Skeletal muscle tissue (tissue), 4 donors: Measurements from ENCODE around the gene EPB41L5. TPM values are rescaled to one million over a fixed set of nuclear protein-coding genes. Genes with fewer than 3 reads are reported as not detected.

Experiments used
- H3K27ac ChIP-seq: one replicate; pipeline ENCODE4 v1.7.0; 2013; ENCODE audit warnings: mild to moderate bottlenecking, low read depth, low read length, inconsistent platforms
- H3K27me3 ChIP-seq, 3 donors: one replicate each; pipeline ENCODE4 v1.7.0; 2013; ENCODE audit warnings: low read length in 3 of 3; ENCODE audit not compliant: control insufficient read depth in 3 of 3, insufficient read depth in 3 of 3
- H3K36me3 ChIP-seq, 3 donors: one replicate each; pipeline ENCODE4 v1.7.0; 2013; ENCODE audit warnings: low read length in 3 of 3; ENCODE audit not compliant: control insufficient read depth in 3 of 3, insufficient read depth in 3 of 3
- H3K4me1 ChIP-seq, 3 donors: one replicate each; pipeline ENCODE4 v1.7.0; 2013; ENCODE audit warnings: low read length in 3 of 3, mild to moderate bottlenecking in 3 of 3; ENCODE audit not compliant: control insufficient read depth in 3 of 3, insufficient read depth in 3 of 3
- H3K4me3 ChIP-seq, 3 donors: one replicate each; pipeline ENCODE4 v1.7.0; 2013; ENCODE audit warnings: low read length in 3 of 3
- H3K9ac ChIP-seq, 3 donors: one replicate each; pipeline ENCODE4 v1.7.0; 2013; ENCODE audit warnings: low read length in 3 of 3, mild to moderate bottlenecking in 3 of 3, moderate library complexity in 2 of 3, low read depth in 1 of 3
- H3K9me3 ChIP-seq, 3 donors: one replicate each; pipeline ENCODE4 v1.7.0; 2013; ENCODE audit warnings: low read length in 3 of 3; ENCODE audit not compliant: control insufficient read depth in 3 of 3
- total RNA-seq: library from RNA; depleted of rRNA; stranded (reverse); fragments of >200 nt; gene quantifications from one replicate; pipeline ENCODE4 v1.2.3, GENCODE V29; 2014
- donor health status: Osteomylitis.

Gene EPB41L5
- total RNA-seq, 1 donor from 2014 or later = 49.6 TPM

DNA sequence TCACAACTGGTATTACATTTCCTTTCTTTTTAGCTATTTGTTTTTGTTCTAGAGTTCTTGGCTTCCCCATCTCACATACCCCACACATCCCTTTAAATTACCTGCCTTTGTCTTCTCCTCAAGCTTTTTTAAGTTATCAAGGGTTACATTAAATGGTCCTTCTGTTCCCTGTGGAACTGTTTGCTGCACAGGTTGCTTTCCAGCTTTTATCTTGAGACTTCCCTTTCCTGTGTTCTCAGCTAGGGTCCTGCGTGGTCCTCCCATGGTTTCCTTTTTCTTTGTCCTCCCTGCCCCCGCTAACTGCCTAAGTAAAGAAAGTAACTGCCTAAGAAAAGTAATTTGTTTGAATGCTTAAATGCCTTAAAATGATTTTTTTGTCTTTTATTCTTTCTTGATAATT lies 66.8 kb downstream of the EPB41L5 start:
- H3K4me3 ChIP-seq = no peak overlapping the region
- H3K27me3 ChIP-seq = no peaks in the 10 kb centered on the region
- no peaks in the 10 kb centered on the region for H3K4me1 ChIP-seq
- H3K27ac ChIP-seq = no peak overlapping the region
- H3K36me3 ChIP-seq = peaks cover 0 to 8% (median 5%) of the 10 kb centered on the region in 3 donors
- H3K9me3 ChIP-seq = no peaks in the 10 kb centered on the region
- no peak overlapping the region for H3K9ac ChIP-seq

DNA sequence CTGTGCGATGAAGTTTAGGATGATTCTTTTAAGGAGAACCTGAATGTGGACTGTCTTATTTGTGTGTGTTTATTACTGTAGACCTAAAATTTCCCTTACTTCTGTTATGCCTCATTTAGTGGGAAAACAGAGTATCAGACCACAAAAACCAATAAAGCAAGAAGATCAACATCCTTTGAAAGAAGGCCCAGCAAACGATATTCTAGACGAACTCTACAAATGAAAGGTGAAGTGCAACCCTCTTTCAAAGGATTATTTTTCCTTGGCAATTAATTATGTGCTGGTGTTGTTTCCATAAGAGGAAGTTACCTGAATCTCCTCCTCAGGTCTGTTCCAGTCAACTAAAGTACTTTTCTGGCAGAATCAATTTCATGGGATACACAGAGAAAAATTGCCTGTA lies 78.6 kb downstream of the EPB41L5 start:
- peaks cover under 1 to 6% (median 3%) of the 10 kb centered on the region in 3 donors for H3K36me3 ChIP-seq
- no peak overlapping the region for H3K27ac ChIP-seq
- no peak overlapping the region for H3K4me3 ChIP-seq
- H3K4me1 ChIP-seq = no peaks in the 10 kb centered on the region
- H3K27me3 ChIP-seq = no peaks in the 10 kb centered on the region
- H3K9ac ChIP-seq = no peak overlapping the region
- H3K9me3 ChIP-seq = no peaks in the 10 kb centered on the region

DNA sequence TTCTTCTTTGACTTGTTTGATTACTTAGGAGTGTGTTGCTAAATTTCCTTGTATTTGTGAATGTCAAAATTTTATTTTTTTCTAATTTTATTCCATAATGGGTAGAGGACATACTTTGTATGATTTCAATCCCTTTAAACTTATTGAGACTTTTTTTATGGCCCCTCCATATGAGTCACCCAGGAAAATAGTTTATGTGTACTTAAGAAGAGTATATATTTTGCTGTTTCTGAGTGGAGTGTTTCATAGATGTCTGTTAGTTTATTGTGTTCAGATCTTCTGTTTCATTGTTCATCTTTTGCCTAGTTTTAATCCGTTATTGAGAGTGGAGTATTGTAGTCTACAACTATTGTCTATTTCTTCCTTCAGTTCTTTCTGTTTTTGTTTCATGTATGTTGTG lies 81.9 kb downstream of the EPB41L5 start:
- no peaks in the 10 kb centered on the region for H3K9me3 ChIP-seq
- H3K27ac ChIP-seq = no peak overlapping the region
- no peak overlapping the region for H3K9ac ChIP-seq
- no peak overlapping the region for H3K4me3 ChIP-seq
- peaks cover 0 to 2% (median 0%) of the 10 kb centered on the region in 3 donors for H3K27me3 ChIP-seq
- H3K36me3 ChIP-seq = peaks cover 0 to 6% (median 0%) of the 10 kb centered on the region in 3 donors
- H3K4me1 ChIP-seq = no peaks in the 10 kb centered on the region

DNA sequence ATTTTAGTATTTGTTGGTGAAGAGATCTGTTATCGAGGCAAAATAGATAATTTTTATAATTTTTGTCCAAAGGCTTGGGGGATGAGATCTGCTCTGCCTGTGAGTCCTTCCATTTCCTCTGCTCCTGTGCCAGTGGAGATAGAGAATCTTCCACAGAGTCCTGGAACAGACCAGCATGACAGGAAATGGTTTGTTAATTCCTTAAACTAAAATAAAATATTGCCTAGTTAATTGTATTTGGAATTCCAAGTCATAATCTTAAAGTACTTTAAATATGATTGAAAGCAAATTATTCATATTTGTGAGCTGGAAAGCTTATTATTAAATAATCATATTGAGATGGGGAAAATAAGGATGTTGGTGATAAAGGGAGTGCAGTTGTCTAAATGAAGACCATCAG lies 87.8 kb downstream of the EPB41L5 start:
- no peak overlapping the region for H3K27ac ChIP-seq
- H3K4me1 ChIP-seq = no peaks in the 10 kb centered on the region
- peaks cover 0 to 8% (median 7%) of the 10 kb centered on the region in 3 donors for H3K36me3 ChIP-seq
- no peaks in the 10 kb centered on the region for H3K9me3 ChIP-seq
- peaks cover 0 to 2% (median 0%) of the 10 kb centered on the region in 3 donors for H3K27me3 ChIP-seq
- H3K9ac ChIP-seq = no peak overlapping the region
- H3K4me3 ChIP-seq = no peak overlapping the region

DNA sequence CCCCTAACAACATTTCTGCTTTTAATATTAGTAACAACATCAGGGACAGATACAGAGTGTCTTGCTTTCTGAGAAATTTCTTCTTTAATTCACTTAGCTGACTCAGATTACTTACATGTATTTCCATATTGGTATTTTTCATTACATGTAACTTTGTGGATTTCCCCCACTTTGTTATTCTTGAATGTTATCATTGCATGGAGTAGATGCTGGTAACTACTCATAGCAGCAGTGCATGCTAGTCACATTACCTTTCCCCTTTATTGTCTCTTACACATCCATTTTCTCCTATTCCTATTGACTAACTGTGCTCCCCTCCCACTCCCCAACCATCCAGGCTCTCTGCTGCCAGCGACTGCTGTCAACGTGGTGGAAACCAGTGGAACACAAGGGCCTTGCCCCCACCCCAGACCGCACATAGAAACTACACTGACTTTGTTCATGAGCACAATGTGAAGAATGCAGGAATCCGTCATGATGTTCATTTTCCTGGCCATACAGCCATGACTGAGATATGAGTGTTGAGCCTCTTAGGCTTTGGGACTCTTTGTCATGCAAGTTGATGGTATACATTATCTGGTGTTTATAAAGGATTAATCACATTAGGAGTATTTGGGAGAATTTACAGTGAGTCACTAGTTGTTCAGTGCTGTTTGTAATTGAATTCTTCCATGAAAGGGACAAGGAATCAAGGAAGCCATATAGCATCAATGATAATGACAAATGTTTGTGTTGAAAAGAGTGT lies 91.0 kb downstream of the EPB41L5 start:
- Histone ChIP-seq H3K27ac (no peak overlapping the region), H3K9me3 (no peaks in the 10 kb centered on the region), H3K9ac (no peak overlapping the region)

DNA sequence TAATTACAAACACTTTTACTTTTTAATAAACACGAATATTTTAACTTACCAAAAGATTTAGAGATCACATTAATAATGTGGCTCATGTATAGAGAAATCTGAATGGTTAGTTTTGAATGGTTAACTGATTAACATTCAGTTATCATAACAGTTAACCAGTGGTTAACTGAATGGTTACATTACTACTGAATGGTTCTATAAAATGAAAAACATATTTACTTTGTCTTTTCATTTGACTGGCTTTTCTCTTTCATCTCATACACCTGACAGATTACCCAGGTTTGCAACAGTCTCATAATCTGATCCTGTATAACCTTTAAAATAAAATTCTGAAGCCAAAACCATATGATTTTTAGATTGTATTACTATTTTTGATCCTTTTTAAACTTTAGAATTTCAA lies 91.9 kb downstream of the EPB41L5 start:
- H3K4me1 ChIP-seq = peaks cover 3 to 11% (median 8%) of the 10 kb centered on the region in 3 donors
- no peaks in the 10 kb centered on the region for H3K9me3 ChIP-seq
- peaks cover 0 to 8% (median 7%) of the 10 kb centered on the region in 3 donors for H3K36me3 ChIP-seq
- no peaks in the 10 kb centered on the region for H3K27me3 ChIP-seq
- H3K27ac ChIP-seq = no peak overlapping the region
- no peak overlapping the region for H3K4me3 ChIP-seq
- H3K9ac ChIP-seq = no peak overlapping the region

More for the DNA sequence above, 91.0 kb downstream of the EPB41L5 start:
- Histone ChIP-seq H3K36me3 (peaks cover 0 to 8% (median 7%) of the 10 kb centered on the region in 3 donors), H3K4me3 (no peak overlapping the region), H3K4me1 (peaks cover 0 to 11% (median 5%) of the 10 kb centered on the region in 3 donors), H3K27me3 (no peaks in the 10 kb centered on the region)

DNA sequence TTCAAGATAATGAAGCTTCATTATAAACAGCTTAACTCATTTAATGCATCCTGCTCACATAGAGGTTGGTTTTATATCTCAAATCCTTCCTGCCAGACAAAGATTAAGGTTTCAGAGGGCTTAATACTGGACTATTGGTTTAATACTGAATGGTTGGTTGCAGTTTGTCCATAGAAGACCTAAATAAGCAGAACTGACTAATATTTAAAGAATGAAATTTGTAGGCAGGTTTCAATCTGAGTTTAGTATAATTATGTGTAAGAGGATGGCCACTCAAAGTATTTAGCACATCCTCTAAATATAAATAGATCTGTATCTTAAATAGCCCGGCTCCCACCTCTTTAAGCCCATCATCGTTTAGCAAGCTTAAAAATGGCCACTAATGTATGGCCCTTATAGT lies 92.5 kb downstream of the EPB41L5 start:
- H3K4me1 ChIP-seq = peaks cover 3 to 11% (median 8%) of the 10 kb centered on the region in 3 donors
- H3K27ac ChIP-seq = no peak overlapping the region
- no peaks in the 10 kb centered on the region for H3K27me3 ChIP-seq
- no peak overlapping the region for H3K9ac ChIP-seq
- no peaks in the 10 kb centered on the region for H3K9me3 ChIP-seq
- peaks cover 0 to 8% (median 7%) of the 10 kb centered on the region in 3 donors for H3K36me3 ChIP-seq
- no peak overlapping the region for H3K4me3 ChIP-seq

DNA sequence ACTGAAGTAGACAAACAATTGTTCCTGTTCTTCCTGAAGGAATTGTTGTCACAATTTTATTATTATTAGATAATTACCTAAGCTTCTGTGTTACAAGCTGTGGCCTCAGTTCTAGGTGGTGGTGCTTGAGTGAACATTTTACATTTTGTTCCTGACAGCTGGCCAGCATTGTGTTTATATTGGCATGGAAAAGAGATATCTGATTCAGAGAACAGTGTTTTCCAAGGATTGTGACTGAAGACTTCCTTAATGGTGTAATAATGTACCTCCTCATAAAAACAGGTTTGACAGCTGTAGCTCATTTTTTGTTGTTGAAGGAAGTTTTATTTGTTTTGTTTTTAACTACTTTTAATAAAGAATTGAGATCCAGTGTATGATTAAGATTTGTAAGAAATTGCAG lies 95.2 kb downstream of the EPB41L5 start:
- Histone ChIP-seq H3K9me3 (no peaks in the 10 kb centered on the region), H3K27me3 (no peaks in the 10 kb centered on the region), H3K4me3 (no peak overlapping the region), H3K4me1 (peaks cover 3 to 11% (median 8%) of the 10 kb centered on the region in 3 donors), H3K27ac (no peak overlapping the region), H3K36me3 (peaks cover 0 to 8% (median 7%) of the 10 kb centered on the region in 3 donors), H3K9ac (no peak overlapping the region)

DNA sequence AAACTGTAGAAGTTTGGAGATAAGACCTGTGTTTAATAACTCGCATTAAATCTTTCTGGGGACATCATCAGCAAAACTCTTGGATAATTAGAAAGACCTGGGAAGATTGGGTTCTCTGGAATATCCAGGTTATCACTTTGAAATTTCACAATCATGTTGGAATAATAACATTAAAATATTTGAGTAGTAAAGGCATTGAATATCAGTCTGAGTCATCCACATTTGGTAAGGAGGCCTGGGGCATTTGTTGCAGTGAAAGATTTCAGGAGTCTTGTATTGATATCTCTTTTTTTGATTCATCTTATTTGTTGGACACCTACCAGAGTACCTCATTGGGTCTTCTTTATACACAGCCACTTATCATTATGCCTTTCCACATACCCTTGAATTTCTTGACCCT lies 95.9 kb downstream of the EPB41L5 start:
- Histone ChIP-seq H3K4me1 (peaks cover 3 to 11% (median 8%) of the 10 kb centered on the region in 3 donors), H3K9ac (no peak overlapping the region), H3K27ac (no peak overlapping the region), H3K4me3 (no peak overlapping the region), H3K27me3 (no peaks in the 10 kb centered on the region), H3K9me3 (no peaks in the 10 kb centered on the region), H3K36me3 (peaks cover 0 to 7% (median 7%) of the 10 kb centered on the region in 3 donors)

DNA sequence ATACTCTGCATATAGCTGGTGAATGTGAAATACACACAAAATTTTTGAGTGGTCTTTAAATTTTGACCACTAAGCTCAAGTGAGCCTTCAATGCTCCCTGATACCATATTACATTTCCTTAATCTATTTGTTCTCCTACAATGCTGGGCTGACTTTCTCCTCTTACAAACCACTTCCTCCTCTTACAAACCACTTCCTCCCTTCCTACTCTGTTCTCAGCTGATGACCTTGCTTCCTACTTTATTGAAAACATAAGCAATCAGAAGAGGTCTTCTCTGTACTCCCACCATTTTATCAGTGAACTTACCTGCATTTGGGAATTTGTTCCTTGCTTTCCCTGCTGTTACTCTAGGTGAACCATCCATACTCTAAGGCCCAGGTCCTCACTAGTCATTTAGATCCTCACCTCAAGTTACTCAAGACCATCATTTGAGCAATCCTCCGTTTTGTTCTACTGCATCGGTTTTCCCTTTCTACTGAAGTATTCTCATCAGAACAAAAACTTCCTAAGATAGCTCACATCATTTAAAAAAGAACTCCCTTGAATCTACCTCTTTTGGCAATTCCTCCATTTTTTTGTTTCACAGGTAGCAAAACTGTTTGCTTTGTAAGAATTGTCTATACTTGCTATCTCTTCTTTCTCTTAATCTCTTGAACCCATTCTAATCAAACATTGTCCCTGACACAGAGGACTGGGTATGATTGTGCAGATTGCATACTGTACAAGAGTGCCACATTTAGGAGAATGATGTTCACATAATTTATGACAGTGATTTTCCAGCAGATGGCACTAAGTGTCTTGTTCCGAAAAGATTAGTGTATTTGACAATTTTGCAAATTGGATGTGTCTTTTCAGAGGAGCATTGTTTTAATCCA lies 96.5 kb downstream of the EPB41L5 start:
- Histone ChIP-seq H3K4me3 (no peak overlapping the region), H3K9ac (no peak overlapping the region), H3K36me3 (peaks cover 0 to under 1% (median under 1%) of the 10 kb centered on the region in 3 donors), H3K4me1 (peaks cover 3 to 11% (median 8%) of the 10 kb centered on the region in 3 donors), H3K9me3 (no peaks in the 10 kb centered on the region), H3K27ac (no peak overlapping the region), H3K27me3 (no peaks in the 10 kb centered on the region)
